Thoracic aorta (tissue), 2 donors: ENCODE data around the gene DCLRE1A. TPM values are rescaled to one million over a fixed set of nuclear protein-coding genes. Genes with fewer than 3 reads are reported as not detected.

Experiments
- ATAC-seq: fragments of 150-250 bp; one replicate; pipeline ENCODE4 v1.8.0; 2017; ENCODE audit warnings: low read depth; ENCODE audit not compliant: insufficient number of reproducible peaks, low FRiP score
- DNase-seq: peaks from one replicate; pipeline ENCODE4 v3.0.0-alpha.2; 2020; ENCODE audit warnings: low spot score
- H3K27ac ChIP-seq, 2 donors: fragments of 200-600 bp; sonication (generic); 1 replicate in 1 of 2; 2 replicates in 1 of 2; pipeline ENCODE4 v1.5.1; 2016; ENCODE audit warnings: mild to moderate bottlenecking in 2 of 2, moderate library complexity in 2 of 2
- H3K27me3 ChIP-seq: fragments of 200-600 bp; sonication (generic); replicated peaks from 2 replicates; pipeline ENCODE4 v1.6.0; 2016; ENCODE audit warnings: mild to moderate bottlenecking; ENCODE audit not compliant: insufficient read depth
- H3K36me3 ChIP-seq: fragments of 200-600 bp; sonication (generic); one replicate; pipeline ENCODE4 v1.5.1; 2016
- H3K4me1 ChIP-seq, 2 donors: fragments of 200-600 bp; sonication (generic); 1 replicate in 1 of 2; 2 replicates in 1 of 2; pipeline versions ENCODE4 v1.5.1 to v1.6.0; 2016; ENCODE audit warnings: low read depth in 2 of 2, mild to moderate bottlenecking in 1 of 2; ENCODE audit not compliant: control insufficient read depth in 1 of 2
- H3K4me3 ChIP-seq: fragments of 200-600 bp; sonication (generic); 2 replicates; pipeline ENCODE4 v1.5.1; 2016; ENCODE audit warnings: mild to moderate bottlenecking
- H3K9me3 ChIP-seq: fragments of 200-600 bp; sonication (generic); 2 replicates; pipeline ENCODE4 v1.5.1; 2016
- total RNA-seq, 2 donors: library from RNA; depleted of rRNA; stranded (reverse); fragments of >200 nt; gene quantifications; one replicate each; pipeline versions ENCODE4 v1.1.0 to v1.2.3, GENCODE V29; 2016
- TF ChIP-seq, protein P1 (sequence below): fragments of 200-600 bp; sonication (generic); IDR thresholded peaks from one replicate; pipeline ENCODE4 v1.5.1; 2019; ENCODE audit warnings: antibody characterized with exemption

DCLRE1A gene
- total RNA-seq, 2 donors from 2014 or later: 3.2 to 4.2 TPM

DNA sequence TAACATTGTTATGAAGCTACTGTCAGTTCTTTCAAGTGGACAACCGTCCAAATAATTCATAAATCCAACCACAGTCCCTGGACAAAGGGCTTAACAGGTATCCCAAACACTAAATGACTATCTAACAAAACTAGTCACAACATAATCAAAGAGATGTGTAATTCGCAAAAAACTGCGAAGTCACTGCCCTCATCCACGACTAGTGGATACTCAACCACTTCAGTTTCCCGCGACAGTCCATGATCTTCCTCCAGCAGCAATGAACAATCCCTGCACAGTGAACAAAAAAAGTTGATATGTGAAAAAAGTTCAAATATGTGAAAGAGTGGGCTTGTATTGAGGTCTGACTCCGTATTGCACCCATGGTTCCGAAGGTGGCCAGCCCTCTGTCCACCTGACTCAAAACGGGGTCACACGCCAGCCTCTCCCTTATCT is 287 bp downstream of the DCLRE1A start:
- Histone ChIP-seq H3K4me3 (peak overlapping the region; percentile 98), H3K27ac (peak overlapping the region; percentile 84 to 89), H3K36me3 (no peaks in the 10 kb centered on the region), H3K9me3 (no peaks in the 10 kb centered on the region), H3K4me1 (peaks cover 11 to 36% of the 10 kb centered on the region in 2 donors), H3K27me3 (no peaks in the 10 kb centered on the region)
- ATAC-seq (no peak), DNase-seq (no peak)
- TF ChIP-seq, protein P1, sequence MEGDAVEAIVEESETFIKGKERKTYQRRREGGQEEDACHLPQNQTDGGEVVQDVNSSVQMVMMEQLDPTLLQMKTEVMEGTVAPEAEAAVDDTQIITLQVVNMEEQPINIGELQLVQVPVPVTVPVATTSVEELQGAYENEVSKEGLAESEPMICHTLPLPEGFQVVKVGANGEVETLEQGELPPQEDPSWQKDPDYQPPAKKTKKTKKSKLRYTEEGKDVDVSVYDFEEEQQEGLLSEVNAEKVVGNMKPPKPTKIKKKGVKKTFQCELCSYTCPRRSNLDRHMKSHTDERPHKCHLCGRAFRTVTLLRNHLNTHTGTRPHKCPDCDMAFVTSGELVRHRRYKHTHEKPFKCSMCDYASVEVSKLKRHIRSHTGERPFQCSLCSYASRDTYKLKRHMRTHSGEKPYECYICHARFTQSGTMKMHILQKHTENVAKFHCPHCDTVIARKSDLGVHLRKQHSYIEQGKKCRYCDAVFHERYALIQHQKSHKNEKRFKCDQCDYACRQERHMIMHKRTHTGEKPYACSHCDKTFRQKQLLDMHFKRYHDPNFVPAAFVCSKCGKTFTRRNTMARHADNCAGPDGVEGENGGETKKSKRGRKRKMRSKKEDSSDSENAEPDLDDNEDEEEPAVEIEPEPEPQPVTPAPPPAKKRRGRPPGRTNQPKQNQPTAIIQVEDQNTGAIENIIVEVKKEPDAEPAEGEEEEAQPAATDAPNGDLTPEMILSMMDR: no peak

DNA sequence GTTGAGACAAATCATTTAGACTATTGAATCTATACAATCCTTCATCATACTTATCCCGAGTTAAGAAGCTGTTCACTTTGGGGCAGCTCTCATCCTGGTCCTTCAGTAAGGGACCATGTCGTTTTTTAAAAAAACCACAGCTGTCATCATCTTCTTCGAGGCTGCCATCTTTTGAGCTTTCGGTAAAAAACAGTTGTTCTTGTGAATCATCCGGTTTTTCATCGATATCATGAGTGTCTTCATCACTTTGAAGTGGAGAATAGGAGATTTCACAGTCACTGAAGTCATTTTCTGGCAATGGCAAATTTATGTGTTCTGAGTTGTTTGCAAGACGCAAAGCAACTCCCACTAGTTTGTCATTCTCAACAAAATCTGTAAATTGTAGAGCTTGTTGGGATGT is 3.9 kb downstream of the DCLRE1A start:
- DNase-seq (no peak), ATAC-seq (no peak)
- TF ChIP-seq, protein P1: no peak
- Histone ChIP-seq H3K4me3 (no peak overlapping the region), H3K27ac (no peak overlapping the region), H3K36me3 (no peaks in the 10 kb centered on the region), H3K4me1 (peaks cover 0 to 21% of the 10 kb centered on the region in 2 donors), H3K27me3 (no peaks in the 10 kb centered on the region), H3K9me3 (no peaks in the 10 kb centered on the region)

DNA sequence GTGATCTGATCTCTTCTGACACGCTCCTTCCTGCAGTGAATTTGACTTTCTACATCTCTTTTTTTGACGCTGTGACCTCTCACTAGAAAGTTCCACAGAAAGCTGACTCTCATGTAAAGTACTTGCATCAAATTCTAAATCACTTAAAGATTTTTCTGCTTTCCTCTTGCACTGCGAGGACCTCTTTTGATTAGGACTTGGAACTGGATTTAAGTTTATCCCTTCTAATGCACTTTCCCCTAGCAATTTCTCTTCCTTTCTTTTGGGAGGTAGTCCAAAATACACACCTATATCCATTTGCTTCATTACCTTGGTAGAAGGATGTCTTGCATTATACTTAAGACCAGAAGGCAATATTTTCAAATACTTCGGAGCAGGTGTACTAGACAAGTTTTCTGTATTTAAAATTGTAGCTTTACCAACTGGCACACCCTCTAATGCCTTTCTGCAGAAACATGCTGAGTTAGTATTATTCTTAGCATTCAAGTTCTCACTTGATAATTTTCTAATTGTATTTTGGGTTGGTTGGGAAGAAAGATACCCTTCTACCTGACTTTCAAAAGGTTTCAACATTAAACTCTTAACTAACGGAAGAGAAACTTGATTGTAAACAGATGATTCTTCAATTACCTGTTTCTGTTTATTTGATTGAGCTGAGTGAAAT is 4.6 kb downstream of the DCLRE1A start:
- H3K9me3 ChIP-seq: no peaks in the 10 kb centered on the region
- peaks cover 2% of the 10 kb centered on the region for H3K36me3 ChIP-seq
- H3K4me1 ChIP-seq: peaks cover 0 to 21% of the 10 kb centered on the region in 2 donors
- no peak overlapping the region for H3K4me3 ChIP-seq
- no peak overlapping the region for H3K27ac ChIP-seq
- no peaks in the 10 kb centered on the region for H3K27me3 ChIP-seq
- DNase-seq (no peak), ATAC-seq (no peak)
- TF ChIP-seq, protein P1: no peak

DNA sequence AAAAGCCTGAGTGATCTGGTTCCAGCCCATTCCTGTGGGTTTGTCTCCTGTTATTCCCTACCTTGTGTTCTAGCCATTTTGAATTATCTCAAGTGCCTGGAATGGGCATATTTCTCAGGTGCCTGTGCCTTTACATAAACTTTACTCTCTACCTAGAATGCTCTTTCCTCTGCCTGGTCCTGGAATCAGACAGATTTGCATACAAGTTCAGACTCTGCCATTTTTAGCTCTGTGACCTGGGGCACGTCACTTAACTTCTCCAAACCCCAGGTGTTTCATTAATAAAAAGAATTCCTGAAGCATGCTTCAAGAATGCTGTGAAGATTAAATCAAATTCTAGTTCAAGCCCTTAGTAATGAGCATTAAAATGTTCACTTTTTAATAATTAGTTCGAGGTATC is 7.8 kb downstream of the DCLRE1A start:
- no peak overlapping the region for H3K4me3 ChIP-seq
- ATAC-seq (no peak), DNase-seq (no peak)
- TF ChIP-seq, protein P1: no peak
- no peaks in the 10 kb centered on the region for H3K27me3 ChIP-seq
- H3K4me1 ChIP-seq: no peaks in the 10 kb centered on the region
- H3K9me3 ChIP-seq: no peaks in the 10 kb centered on the region
- no peak overlapping the region for H3K27ac ChIP-seq
- H3K36me3 ChIP-seq: peaks cover 10% of the 10 kb centered on the region

DNA sequence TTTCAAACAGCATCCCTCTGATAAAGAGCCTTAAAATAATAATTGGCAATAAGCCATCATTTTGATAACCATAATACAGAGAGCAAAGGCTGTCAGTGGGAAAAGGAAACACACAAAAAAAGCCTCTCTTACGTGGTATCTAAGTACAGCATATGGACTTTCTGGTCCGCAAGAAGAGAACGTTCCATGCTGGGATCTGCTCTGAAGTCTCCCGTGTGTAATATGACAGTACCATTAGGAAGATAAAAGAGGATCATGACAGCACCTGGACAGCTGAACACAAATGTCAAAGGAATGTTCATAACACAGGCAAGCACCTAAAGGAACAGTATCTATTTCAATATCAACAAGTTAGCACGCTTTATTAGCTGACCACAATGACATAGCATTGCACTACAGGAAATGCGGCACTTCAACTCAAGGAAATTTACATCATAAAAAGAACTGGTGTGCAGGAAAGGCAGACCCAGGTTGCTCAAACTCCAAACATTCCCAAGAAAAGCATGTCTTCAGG is 9.9 kb downstream of the DCLRE1A start:
- H3K27me3 ChIP-seq: no peaks in the 10 kb centered on the region
- H3K27ac ChIP-seq: no peak overlapping the region
- TF ChIP-seq, protein P1: no peak
- peaks cover 10% of the 10 kb centered on the region for H3K36me3 ChIP-seq
- no peaks in the 10 kb centered on the region for H3K9me3 ChIP-seq
- no peak overlapping the region for H3K4me3 ChIP-seq
- DNase-seq (no peak), ATAC-seq (no peak)
- H3K4me1 ChIP-seq: no peaks in the 10 kb centered on the region
